Stimulated activated CD8-positive, alpha-beta memory T cell treated with anti-CD3 and anti-CD28 coated beads, Interleukin-15, amount 100 ng/mL, for 1 hour (primary cell): ENCODE results near the gene NAV2.

Experiments
- DNase-seq: peaks from one replicate; pipeline ENCODE4 v3.0.0-alpha.2; 2020; ENCODE audit warnings: low read depth

Gene NAV2

GRCh38 chr11:19975414-19975990 is 262.9 kb downstream of the NAV2 start:
- no peak for DNase-seq

GRCh38 chr11:19976281-19976941 is 263.8 kb downstream of the NAV2 start:
- DNase-seq: no peak

GRCh38 chr11:19977941-19978340 is 265.3 kb downstream of the NAV2 start:
- DNase-seq: no peak

GRCh38 chr11:19978668-19979518 is 266.3 kb downstream of the NAV2 start:
- DNase-seq: no peak

GRCh38 chr11:19979519-19979845 is 266.8 kb downstream of the NAV2 start:
- DNase-seq: no peak

- no peak for DNase-seq
Observed at GRCh38 chr11:19980388-19980787, 267.8 kb downstream of the NAV2 start.

- no peak for DNase-seq
Observed at GRCh38 chr11:19980957-19981669, 268.5 kb downstream of the NAV2 start.

GRCh38 chr11:19982774-19983495 is 270.3 kb downstream of the NAV2 start:
- no peak for DNase-seq

- DNase-seq: no peak
Observed at GRCh38 chr11:19984048-19984742, 271.6 kb downstream of the NAV2 start.

GRCh38 chr11:19985111-19985510 is 272.5 kb downstream of the NAV2 start:
- no peak for DNase-seq

GRCh38 chr11:19987331-19987801 is 274.7 kb downstream of the NAV2 start:
- no peak for DNase-seq

GRCh38 chr11:19988598-19988997 is 276.0 kb downstream of the NAV2 start:
- DNase-seq: no peak

- DNase-seq: no peak
Observed at GRCh38 chr11:19989191-19989590, 276.6 kb downstream of the NAV2 start.

- no peak for DNase-seq
Observed at GRCh38 chr11:19992162-19992561, 279.5 kb downstream of the NAV2 start.

GRCh38 chr11:19992998-19993397 is 280.4 kb downstream of the NAV2 start:
- no peak for DNase-seq

- no peak for DNase-seq
Observed at GRCh38 chr11:19994672-19995071, 282.0 kb downstream of the NAV2 start.

- no peak for DNase-seq
Observed at GRCh38 chr11:19995145-19995544, 282.5 kb downstream of the NAV2 start.

GRCh38 chr11:19996571-19996970 is 283.9 kb downstream of the NAV2 start:
- DNase-seq: no peak

GRCh38 chr11:20000022-20000350 is 287.3 kb downstream of the NAV2 start:
- no peak for DNase-seq

- no peak for DNase-seq
Observed at GRCh38 chr11:20000351-20001134, 287.9 kb downstream of the NAV2 start.
